Cortex of kidney (tissue), 1 donor: ENCODE data around the gene ZNF346.

Source experiments
- DNase-seq: peaks from one replicate; lab custom pipeline; 2025; lab: John Stamatoyannopoulos, UW

Gene ZNF346

GRCh38 chr5:177117441-177118045 lies 95.0 kb downstream of the ZNF346 start:
- no peak for DNase-seq

GRCh38 chr5:177122566-177122965 lies 100.1 kb downstream of the ZNF346 start:
- no peak for DNase-seq

- no peak for DNase-seq
Observed at GRCh38 chr5:177123789-177124485, 101.4 kb downstream of the ZNF346 start.

- no peak for DNase-seq
Observed at GRCh38 chr5:177124486-177124991, 102.0 kb downstream of the ZNF346 start.

- DNase-seq = no peak
Observed at GRCh38 chr5:177126771-177127170, 104.3 kb downstream of the ZNF346 start.

- no peak for DNase-seq
Observed at GRCh38 chr5:177128551-177128981, 106.1 kb downstream of the ZNF346 start.

GRCh38 chr5:177130211-177131018 lies 107.9 kb downstream of the ZNF346 start:
- no peak for DNase-seq
